ENCODE data around the gene CCDC9B. TPM values are rescaled to one million over a fixed set of nuclear protein-coding genes. Genes with fewer than 3 reads are reported as not detected.

Gene CCDC9B
- total and polyA plus RNA-seq, 3 experiments from 2014 or later, result 0.08 to 0.47 (median 0.39) TPM

DNA sequence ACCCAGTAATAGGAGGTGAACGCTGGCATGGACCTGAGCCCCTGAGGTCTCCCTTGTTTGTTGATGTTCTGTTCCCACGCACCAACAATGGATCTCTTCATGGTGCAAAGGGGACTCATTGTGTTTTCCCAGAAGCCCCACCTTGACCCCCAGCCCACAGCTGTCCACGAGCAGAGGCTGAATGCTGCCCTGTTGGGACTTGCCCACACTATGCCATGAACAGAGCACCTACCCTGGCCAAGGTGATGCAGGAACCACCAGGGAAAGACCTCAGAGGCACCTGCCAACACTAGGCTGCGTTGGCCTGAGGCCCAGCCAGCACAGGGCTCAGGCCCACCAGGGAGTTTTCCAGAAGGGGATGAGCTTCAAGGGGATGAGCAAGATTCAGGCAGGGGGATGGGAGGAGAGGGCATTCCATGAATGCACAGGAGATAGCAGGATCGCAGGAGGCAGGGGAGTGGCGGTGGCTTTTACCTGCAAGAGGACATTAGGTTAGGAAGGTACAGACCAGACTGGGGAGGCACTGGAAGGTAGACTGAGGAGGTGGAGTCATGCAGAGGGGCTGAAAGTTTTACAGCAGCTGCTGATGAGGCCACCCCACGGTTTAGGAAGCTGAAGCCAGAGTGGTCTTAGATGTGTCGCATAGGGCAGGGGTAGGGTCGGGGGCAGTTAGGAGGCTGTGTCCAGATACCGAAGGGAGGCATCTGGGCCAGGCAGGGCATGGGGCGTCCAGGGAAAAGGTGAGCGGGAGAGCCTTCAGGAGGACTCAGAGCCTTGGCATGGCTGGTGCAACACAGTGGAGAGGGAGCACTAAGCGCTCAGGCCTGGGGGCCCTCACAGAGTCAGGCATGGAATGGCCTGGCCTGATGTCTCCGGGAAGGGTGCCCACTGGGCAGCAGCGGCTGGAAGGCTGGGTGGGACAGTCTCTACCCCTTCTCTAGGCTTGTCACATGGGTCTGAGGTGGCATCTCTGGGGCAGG, 6.1 kb upstream of the CCDC9B start:
- Mint-ChIP-seq H3K27me3 (no peaks in the 10 kb centered on the region), H3K27ac (peak overlapping the region in 1 of 8 donors; percentile 42), H3K4me3 (no peak overlapping the region), H3K4me1 (no peaks in the 10 kb centered on the region), H3K36me3 (no peaks in the 10 kb centered on the region), H3K9me3 (no peaks in the 10 kb centered on the region)
- no peak overlapping the region for H3K4me3 ChIP-seq (ENCODE audit: low read length)
- ChIA-PET CTCF (interaction anchor here (1.4 to 12.4 kb wide), 4 partner anchors 9 to 76 kb away, joined by 3 to 268 read pairs (median 122); no protein-coding TSS in a partner anchor), POLR2A (interaction anchor here (0.6 kb wide), 1 partner anchor 21 kb away, joined by 4 read pairs; no protein-coding TSS in a partner anchor)
- H3K36me3 ChIP-seq (ENCODE audit: insufficient read depth, low read length), result no peaks in the 10 kb centered on the region
- no peak for DNase-seq
- H3K27me3 ChIP-seq (ENCODE audit: insufficient read depth, low read length, poor library complexity, severe bottlenecking), result no peaks in the 10 kb centered on the region
- H3K4me1 ChIP-seq (ENCODE audit: insufficient read depth, low read length), result peaks cover 8% of the 10 kb centered on the region
- no peaks in the 10 kb centered on the region for H3K9me3 ChIP-seq (ENCODE audit: low read length)
- no peak overlapping the region for H3K27ac ChIP-seq (ENCODE audit: low read depth, low read length)

DNA sequence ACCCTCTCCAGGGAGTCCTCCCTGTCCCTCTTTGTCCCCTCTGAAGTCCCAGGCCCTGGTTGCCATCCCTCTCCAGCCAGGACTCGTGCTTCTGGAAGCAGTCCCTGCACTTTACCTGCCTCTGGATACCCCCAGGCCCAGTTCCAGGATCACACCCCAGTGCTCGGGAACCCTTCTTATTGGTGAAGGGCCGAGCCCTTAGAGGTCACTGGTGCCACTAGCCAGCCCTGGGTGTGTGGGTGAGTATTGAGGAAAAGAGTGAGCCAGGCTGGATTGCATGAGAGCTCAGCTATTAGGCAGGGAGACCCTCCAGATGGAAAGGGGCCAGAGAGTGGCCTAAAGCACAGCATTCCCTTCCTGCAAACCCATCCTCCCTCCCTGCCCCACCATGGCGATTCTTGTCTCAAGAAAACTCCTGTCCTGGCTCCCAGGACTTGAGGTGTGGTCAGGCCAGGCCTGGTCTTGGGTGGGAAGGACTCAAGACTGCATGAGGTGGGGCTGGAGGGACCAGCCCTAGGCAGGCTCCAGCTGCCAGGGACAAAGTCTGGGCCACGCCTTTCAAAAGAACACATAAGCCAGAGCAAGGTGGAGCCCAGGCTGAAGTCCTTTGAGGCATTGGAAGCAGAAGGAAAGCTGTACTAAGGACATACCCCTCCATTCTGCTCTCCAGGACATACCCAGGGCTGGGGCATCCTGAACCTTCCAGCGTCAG, 5.3 kb upstream of the CCDC9B start:
- Mint-ChIP-seq H3K36me3 (no peaks in the 10 kb centered on the region), H3K27me3 (no peaks in the 10 kb centered on the region), H3K4me1 (no peaks in the 10 kb centered on the region), H3K4me3 (no peak overlapping the region), H3K9me3 (no peaks in the 10 kb centered on the region), H3K27ac (no peak overlapping the region)
- Histone ChIP-seq H3K4me3 (ENCODE audit: low read length) (no peak overlapping the region), H3K27me3 (ENCODE audit: insufficient read depth, low read length, poor library complexity, severe bottlenecking) (no peaks in the 10 kb centered on the region), H3K4me1 (ENCODE audit: insufficient read depth, low read length) (peaks cover 8% of the 10 kb centered on the region), H3K36me3 (ENCODE audit: insufficient read depth, low read length) (no peaks in the 10 kb centered on the region), H3K9me3 (ENCODE audit: low read length) (no peaks in the 10 kb centered on the region), H3K27ac (ENCODE audit: low read depth, low read length) (no peak overlapping the region)
- DNase-seq, result no peak
- POLR2A ChIA-PET, result no interaction called here
- CTCF ChIA-PET, result interaction anchor here (1.2 to 12.4 kb wide), 8 partner anchors 8 to 574 kb away, joined by 3 to 268 read pairs (median 19); partner anchors contain the start of genes BAHD1 and INAFM2

GRCh38 chr15:40345225-40345866, 4.6 kb upstream of the CCDC9B start:
- Histone ChIP-seq H3K36me3 (ENCODE audit: insufficient read depth, low read length) (no peaks in the 10 kb centered on the region), H3K27me3 (ENCODE audit: insufficient read depth, low read length, poor library complexity, severe bottlenecking) (no peaks in the 10 kb centered on the region), H3K27ac (ENCODE audit: low read depth, low read length) (no peak overlapping the region), H3K4me1 (ENCODE audit: insufficient read depth, low read length) (peaks cover 8% of the 10 kb centered on the region), H3K4me3 (ENCODE audit: low read length) (no peak overlapping the region), H3K9me3 (ENCODE audit: low read length) (no peaks in the 10 kb centered on the region)
- H3K27ac Mint-ChIP-seq, result no peak overlapping the region
- no peaks in the 10 kb centered on the region for H3K36me3 Mint-ChIP-seq
- POLR2A ChIA-PET, result interaction anchor here (0.7 kb wide), 1 partner anchor 20 kb away, joined by 3 read pairs; no protein-coding TSS in a partner anchor
- H3K27me3 Mint-ChIP-seq, result no peaks in the 10 kb centered on the region
- H3K9me3 Mint-ChIP-seq, result no peaks in the 10 kb centered on the region
- H3K4me3 Mint-ChIP-seq, result no peak overlapping the region
- CTCF ChIA-PET, result interaction anchor here (1.0 to 12.4 kb wide), 21 partner anchors 9 to 573 kb away, joined by 3 to 268 read pairs (median 7); partner anchors contain the start of genes BAHD1, INAFM2, IVD and KNSTRN
- DNase-seq, result no peak
- no peaks in the 10 kb centered on the region for H3K4me1 Mint-ChIP-seq

DNA sequence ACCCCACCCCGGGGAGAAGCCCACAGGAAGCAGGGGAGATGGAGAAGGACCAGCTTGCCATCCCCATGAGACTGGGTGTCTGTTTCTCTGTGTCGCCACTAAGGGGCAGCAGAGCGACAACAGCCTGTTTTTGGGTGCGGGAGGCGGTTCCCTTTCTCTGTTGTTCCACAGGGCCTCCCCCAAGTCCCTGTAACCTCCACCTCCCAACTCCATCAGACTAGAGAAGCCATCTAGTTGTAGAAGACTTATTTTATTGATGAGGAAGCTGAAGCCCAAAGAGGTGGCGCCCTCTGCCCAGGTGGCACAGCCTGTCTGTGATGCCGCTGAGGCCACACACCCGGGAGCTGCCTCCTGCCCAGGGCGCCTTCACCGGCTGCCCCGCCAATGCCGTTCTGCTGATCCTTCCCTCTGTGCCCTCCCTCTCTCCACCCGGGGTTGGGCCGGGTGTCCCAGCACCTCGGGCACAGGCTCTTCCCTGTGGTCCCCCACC, 3.9 kb upstream of the CCDC9B start:
- peak; percentile 51 to 76 (median 62) for DNase-seq
- H3K4me3 ChIP-seq (ENCODE audit: low read length), result no peak overlapping the region
- Mint-ChIP-seq H3K27me3 (no peaks in the 10 kb centered on the region), H3K9me3 (no peaks in the 10 kb centered on the region), H3K4me3 (no peak overlapping the region), H3K36me3 (no peaks in the 10 kb centered on the region), H3K4me1 (no peaks in the 10 kb centered on the region), H3K27ac (peak overlapping the region in 1 of 8 donors; percentile 43)
- H3K36me3 ChIP-seq (ENCODE audit: insufficient read depth, low read length), result no peaks in the 10 kb centered on the region
- H3K4me1 ChIP-seq (ENCODE audit: insufficient read depth, low read length), result peaks cover 8% of the 10 kb centered on the region
- CTCF ChIA-PET, result interaction anchor here (0.7 to 12.4 kb wide), 33 partner anchors 9 to 573 kb away, joined by 3 to 268 read pairs (median 5); partner anchors contain the start of genes BAHD1, DISP2, INAFM2 and IVD
- H3K9me3 ChIP-seq (ENCODE audit: low read length), result no peaks in the 10 kb centered on the region
- H3K27ac ChIP-seq (ENCODE audit: low read depth, low read length), result no peak overlapping the region
- no peaks in the 10 kb centered on the region for H3K27me3 ChIP-seq (ENCODE audit: insufficient read depth, low read length, poor library complexity, severe bottlenecking)
- POLR2A ChIA-PET, result interaction anchor here (0.7 to 1.0 kb wide), 2 partner anchors 19 to 78 kb away, joined by 3 read pairs; no protein-coding TSS in a partner anchor

DNA sequence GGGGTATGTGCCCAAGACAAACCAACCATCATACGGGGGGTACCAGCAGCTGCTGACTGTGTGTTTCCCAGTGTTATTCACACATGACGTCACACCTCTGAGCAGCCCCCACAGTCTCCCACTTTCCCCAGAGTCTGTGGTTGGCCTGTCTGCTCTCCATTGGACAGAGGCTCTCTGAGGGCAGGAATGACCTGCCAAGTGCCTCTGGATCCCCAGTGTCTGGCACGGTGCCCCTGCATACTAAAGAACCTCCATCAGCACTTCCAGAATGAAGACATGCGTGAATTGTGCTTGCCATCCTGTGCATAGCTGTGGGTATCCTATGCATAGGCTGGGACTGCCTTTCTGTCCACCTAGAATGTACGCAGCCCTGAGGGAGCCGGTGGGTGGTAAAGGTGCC, 3.5 kb upstream of the CCDC9B start:
- Mint-ChIP-seq H3K9me3 (no peaks in the 10 kb centered on the region), H3K4me3 (no peak overlapping the region), H3K36me3 (no peaks in the 10 kb centered on the region), H3K27ac (peak overlapping the region in 1 of 8 donors; percentile 43), H3K4me1 (no peaks in the 10 kb centered on the region), H3K27me3 (no peaks in the 10 kb centered on the region)
- ChIA-PET CTCF (interaction anchor here (0.7 to 12.4 kb wide), 32 partner anchors 8 to 163 kb away, joined by 3 to 268 read pairs (median 5); partner anchors contain the start of genes BAHD1, DISP2, INAFM2 and IVD), POLR2A (interaction anchor here (1.0 kb wide), 1 partner anchor 78 kb away, joined by 3 read pairs; no protein-coding TSS in a partner anchor)
- no peak for DNase-seq
- no peaks in the 10 kb centered on the region for H3K27me3 ChIP-seq (ENCODE audit: insufficient read depth, low read length, poor library complexity, severe bottlenecking)
- H3K4me3 ChIP-seq (ENCODE audit: low read length), result no peak overlapping the region
- peaks cover 8% of the 10 kb centered on the region for H3K4me1 ChIP-seq (ENCODE audit: insufficient read depth, low read length)
- no peak overlapping the region for H3K27ac ChIP-seq (ENCODE audit: low read depth, low read length)
- no peaks in the 10 kb centered on the region for H3K9me3 ChIP-seq (ENCODE audit: low read length)
- H3K36me3 ChIP-seq (ENCODE audit: insufficient read depth, low read length), result no peaks in the 10 kb centered on the region

DNA sequence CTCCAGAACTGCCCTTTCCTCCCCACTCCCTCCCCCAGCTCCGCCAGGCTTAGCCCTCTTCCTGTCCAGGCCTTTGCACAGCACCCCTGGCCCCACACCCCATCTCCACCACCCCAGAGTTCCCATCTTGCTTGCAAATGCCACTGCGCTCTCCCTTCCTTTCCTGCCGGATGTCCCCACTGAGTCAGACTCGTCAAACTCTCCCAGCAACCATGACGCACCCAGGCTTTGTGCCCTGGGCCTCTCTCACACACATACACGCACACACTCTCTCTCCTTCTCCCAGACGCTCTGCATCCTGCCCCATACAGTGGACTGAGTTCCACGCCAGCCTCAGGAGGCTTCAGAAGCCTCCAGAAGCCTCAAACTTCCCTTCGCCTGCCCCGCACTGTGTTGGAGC, 2.8 kb upstream of the CCDC9B start:
- DNase-seq, result no peak
- no peak overlapping the region for H3K4me3 ChIP-seq (ENCODE audit: low read length)
- Mint-ChIP-seq H3K9me3 (no peaks in the 10 kb centered on the region), H3K4me1 (no peaks in the 10 kb centered on the region), H3K4me3 (no peak overlapping the region), H3K27ac (no peak overlapping the region), H3K27me3 (no peaks in the 10 kb centered on the region), H3K36me3 (no peaks in the 10 kb centered on the region)
- peaks cover 8% of the 10 kb centered on the region for H3K4me1 ChIP-seq (ENCODE audit: insufficient read depth, low read length)
- H3K9me3 ChIP-seq (ENCODE audit: low read length), result no peaks in the 10 kb centered on the region
- H3K36me3 ChIP-seq (ENCODE audit: insufficient read depth, low read length), result no peaks in the 10 kb centered on the region
- ChIA-PET CTCF (interaction anchor here (1.3 to 12.4 kb wide), 18 partner anchors 8 to 126 kb away, joined by 3 to 268 read pairs (median 12); partner anchors contain the start of genes BAHD1, DISP2, INAFM2 and IVD), POLR2A (no interaction called here)
- H3K27ac ChIP-seq (ENCODE audit: low read depth, low read length), result no peak overlapping the region
- H3K27me3 ChIP-seq (ENCODE audit: insufficient read depth, low read length, poor library complexity, severe bottlenecking), result no peaks in the 10 kb centered on the region
